ENCODE results near the gene FREM2. TPM values are rescaled to one million over a fixed set of nuclear protein-coding genes. Genes with fewer than 3 reads are reported as not detected.
A peak's percentile ranks its signal among the peaks of the same experiment; 100 is the strongest.

The FREM2 gene
- total and polyA plus RNA-seq, 2 experiments from 2014 or later, result 2.3 to 17.8 TPM

GRCh38 chr13:38875186-38875875, 188.5 kb downstream of the FREM2 start:
- no peak overlapping the region for H3K4me2 ChIP-seq
- no peaks in the 10 kb centered on the region for H3K79me2 ChIP-seq
- H3K4me3 ChIP-seq, result no peak overlapping the region
- no peaks in the 10 kb centered on the region for H3K36me3 ChIP-seq (replicated peaks; ENCODE audit: insufficient read depth, low read depth)
- H3K27ac ChIP-seq, result no peak overlapping the region
- 91% methylated on average over 1 of the region's 1 CpG for WGBS (ENCODE audit: low lambda C conversion rate, missing lambda C conversion rate)
- H3K9me3 ChIP-seq (ENCODE audit: low read depth), result no peaks in the 10 kb centered on the region
- no peak for DNase-seq (ENCODE audit: low spot score)
- H3K27me3 ChIP-seq, result no peaks in the 10 kb centered on the region
- H2AFZ ChIP-seq, result no peak overlapping the region
- H4K20me1 ChIP-seq (ENCODE audit: insufficient read depth, poor library complexity, severe bottlenecking), result no peaks in the 10 kb centered on the region
- no peaks in the 10 kb centered on the region for H3K9me2 ChIP-seq (replicated peaks; ENCODE audit: insufficient read depth)
- TF ChIP-seq EZH2phosphoT487 (IDR thresholded peaks at IDR 0.05; ENCODE audit: low read depth, severe bottlenecking, unreplicated experiment) (no peak), CTCF (IDR thresholded peaks at IDR 0.05; ENCODE audit: poor library complexity) (no peak), EZH2 (IDR thresholded peaks at IDR 0.05; ENCODE audit: borderline replicate concordance) (no peak)
- H3K4me1 ChIP-seq (ENCODE audit: insufficient read depth), result peaks cover 16% of the 10 kb centered on the region

- Histone ChIP-seq H3K79me2 (no peaks in the 10 kb centered on the region), H3K27me3 (no peaks in the 10 kb centered on the region), H4K20me1 (ENCODE audit: insufficient read depth, poor library complexity, severe bottlenecking) (no peaks in the 10 kb centered on the region), H2AFZ (no peak overlapping the region), H3K4me1 (ENCODE audit: insufficient read depth) (peaks cover 6% of the 10 kb centered on the region), H3K4me3 (no peak overlapping the region), H3K36me3 (replicated peaks; ENCODE audit: insufficient read depth, low read depth) (no peaks in the 10 kb centered on the region), H3K9me2 (replicated peaks; ENCODE audit: insufficient read depth) (no peaks in the 10 kb centered on the region), H3K9me3 (ENCODE audit: low read depth) (no peaks in the 10 kb centered on the region), H3K4me2 (no peak overlapping the region), H3K27ac (no peak overlapping the region)
- TF ChIP-seq EZH2phosphoT487 (IDR thresholded peaks at IDR 0.05; ENCODE audit: low read depth, severe bottlenecking, unreplicated experiment) (no peak), CTCF (IDR thresholded peaks at IDR 0.05; ENCODE audit: poor library complexity) (no peak), EZH2 (IDR thresholded peaks at IDR 0.05; ENCODE audit: borderline replicate concordance) (no peak)
- peak; percentile 34 for DNase-seq (ENCODE audit: low spot score)
- WGBS (ENCODE audit: low lambda C conversion rate, missing lambda C conversion rate), result 60% methylated on average over 3 of the region's 3 CpGs
Measured at GRCh38 chr13:38879278-38879677, 192.4 kb downstream of the FREM2 start.

- Histone ChIP-seq H3K9me2 (replicated peaks; ENCODE audit: insufficient read depth) (no peaks in the 10 kb centered on the region), H3K79me2 (no peaks in the 10 kb centered on the region), H4K20me1 (ENCODE audit: insufficient read depth, poor library complexity, severe bottlenecking) (no peaks in the 10 kb centered on the region), H3K4me3 (no peak overlapping the region), H3K4me1 (ENCODE audit: insufficient read depth) (peaks cover 6% of the 10 kb centered on the region), H3K4me2 (no peak overlapping the region), H2AFZ (no peak overlapping the region), H3K9me3 (ENCODE audit: low read depth) (no peaks in the 10 kb centered on the region), H3K27ac (no peak overlapping the region), H3K36me3 (replicated peaks; ENCODE audit: insufficient read depth, low read depth) (no peaks in the 10 kb centered on the region), H3K27me3 (no peaks in the 10 kb centered on the region)
- DNase-seq (ENCODE audit: low spot score), result no peak
- TF ChIP-seq EZH2 (IDR thresholded peaks at IDR 0.05; ENCODE audit: borderline replicate concordance), result no peak
- no peak for TF ChIP-seq CTCF (IDR thresholded peaks at IDR 0.05; ENCODE audit: poor library complexity)
- no peak for TF ChIP-seq EZH2phosphoT487 (IDR thresholded peaks at IDR 0.05; ENCODE audit: low read depth, severe bottlenecking, unreplicated experiment)
Measured at GRCh38 chr13:38879786-38880185, 192.9 kb downstream of the FREM2 start.

Data from hepatocyte (in vitro differentiated cells).